Duodenal mucosa (tissue), 2 donors: ENCODE results near the gene VPS37C.

Source experiments
- H3K27ac ChIP-seq: one replicate; pipeline ENCODE4 v1.7.0; 2013; ENCODE audit warnings: low read depth, low read length
- H3K27me3 ChIP-seq, 2 donors: one replicate each; pipeline ENCODE4 v1.7.0; 2013; ENCODE audit warnings: low read length in 2 of 2, control low read depth in 1 of 2; ENCODE audit not compliant: insufficient read depth in 2 of 2, control insufficient read depth in 1 of 2
- H3K36me3 ChIP-seq, 2 donors: one replicate each; pipeline ENCODE4 v1.7.0; 2013; ENCODE audit warnings: low read length in 2 of 2, control low read depth in 1 of 2; ENCODE audit not compliant: insufficient read depth in 2 of 2, control insufficient read depth in 1 of 2
- H3K4me1 ChIP-seq, 2 donors: one replicate each; pipeline ENCODE4 v1.7.0; 2013; ENCODE audit warnings: low read length in 2 of 2, control low read depth in 1 of 2; ENCODE audit not compliant: insufficient read depth in 2 of 2, control insufficient read depth in 1 of 2
- H3K4me3 ChIP-seq, 2 donors: one replicate each; pipeline ENCODE4 v1.7.0; 2013; ENCODE audit warnings: low read length in 2 of 2, low read depth in 1 of 2
- H3K9ac ChIP-seq, 2 donors: one replicate each; pipeline ENCODE4 v1.7.0; 2013; ENCODE audit warnings: low read length in 2 of 2, low read depth in 1 of 2
- H3K9me3 ChIP-seq, 2 donors: one replicate each; pipeline ENCODE4 v1.7.0; 2013; ENCODE audit warnings: low read length in 2 of 2, control low read depth in 1 of 2; ENCODE audit not compliant: control insufficient read depth in 1 of 2

The VPS37C gene

GRCh38 chr11:61080526-61080925 lies 80.7 kb downstream of the VPS37C start:
- Histone ChIP-seq H3K9me3 (no peaks in the 10 kb centered on the region), H3K4me1 (no peaks in the 10 kb centered on the region), H3K36me3 (no peaks in the 10 kb centered on the region), H3K9ac (no peak overlapping the region), H3K27me3 (peaks cover 0 to 2% of the 10 kb centered on the region in 2 donors), H3K4me3 (no peak overlapping the region), H3K27ac (no peak overlapping the region)
